RWPE1 (cell line): ENCODE results near the gene OLFML3.
A peak's percentile ranks its signal among the peaks of the same experiment; 100 is the strongest.
"Not testable (repeated sequence)": the region's sequence is repeated elsewhere in the genome, so short reads cannot be mapped to it uniquely, and the experiment has no call there.

Experiments used
- CTCF ChIA-PET: fragments of 350-600 bp; sonication (Branson Sonifier 250); formaldehyde crosslinking; extraction: SDS; loops from one replicate; lab custom pipeline; 2021; lab: Yijun Ruan, JAX
- POLR2A ChIA-PET: fragments of 400-600 bp; formaldehyde crosslinking; extraction: SDS; loops from one replicate; lab custom pipeline; 2020; ENCODE audit warnings: antibody characterized with exemption; ENCODE audit not compliant: low non-redundant PET; lab: Yijun Ruan, JAX
- DNase-seq: peaks from one replicate; pipeline ENCODE4 v3.0.0; 2012; ENCODE audit warnings: low spot score
- H3K27ac ChIP-seq: fragments of 450-650 bp; 2 replicates; pipeline ENCODE4 v1.5.1; 2017
- CTCF ChIP-seq: fragments of 450-650 bp; conservative IDR thresholded peaks from 2 replicates; pipeline ENCODE4 v1.5.1; 2017; ENCODE audit warnings: low read depth, mild to moderate bottlenecking

OLFML3 gene

DNA sequence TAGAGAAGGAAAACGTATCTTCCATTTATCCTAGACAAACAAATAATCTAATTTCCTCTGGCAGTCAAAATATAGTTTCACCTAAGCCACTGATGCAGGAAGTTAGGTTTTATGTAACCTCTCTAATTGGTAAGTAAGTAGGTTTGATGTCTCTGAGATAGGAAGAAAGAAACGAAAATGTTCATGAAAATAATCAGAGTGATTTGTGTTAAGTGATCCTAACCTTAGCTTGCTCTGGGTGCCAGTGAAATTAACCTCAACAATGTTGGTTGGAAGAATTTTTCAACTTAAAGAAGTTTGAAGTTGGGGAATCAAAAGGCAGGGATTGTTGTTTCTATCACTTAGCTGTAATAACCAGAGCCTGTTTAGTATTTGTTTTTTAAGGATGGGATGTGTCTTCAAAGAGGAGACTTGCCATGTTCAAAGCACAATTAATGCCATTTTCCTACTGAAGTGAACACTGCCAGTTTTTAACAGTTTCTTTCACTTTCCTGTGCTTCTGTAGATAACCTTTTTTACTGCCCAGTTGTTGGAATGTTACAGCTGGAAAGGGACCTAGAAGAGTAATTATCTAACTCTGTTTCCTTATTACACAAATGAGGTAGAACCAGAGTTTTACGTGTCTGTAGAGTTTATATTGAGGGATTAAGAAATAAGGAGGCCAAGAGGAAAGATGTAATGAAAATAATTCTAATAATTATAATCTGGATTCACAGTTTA lies 31.7 kb upstream of the OLFML3 start:
- ChIA-PET CTCF (interaction anchor here (0.5 kb wide), 1 partner anchor 1135 kb away, joined by 7 read pairs; no protein-coding TSS in a partner anchor), POLR2A (no interaction called here)
- no peak for TF ChIP-seq CTCF
- DNase-seq = no peak
- H3K27ac ChIP-seq = no peak overlapping the region

DNA sequence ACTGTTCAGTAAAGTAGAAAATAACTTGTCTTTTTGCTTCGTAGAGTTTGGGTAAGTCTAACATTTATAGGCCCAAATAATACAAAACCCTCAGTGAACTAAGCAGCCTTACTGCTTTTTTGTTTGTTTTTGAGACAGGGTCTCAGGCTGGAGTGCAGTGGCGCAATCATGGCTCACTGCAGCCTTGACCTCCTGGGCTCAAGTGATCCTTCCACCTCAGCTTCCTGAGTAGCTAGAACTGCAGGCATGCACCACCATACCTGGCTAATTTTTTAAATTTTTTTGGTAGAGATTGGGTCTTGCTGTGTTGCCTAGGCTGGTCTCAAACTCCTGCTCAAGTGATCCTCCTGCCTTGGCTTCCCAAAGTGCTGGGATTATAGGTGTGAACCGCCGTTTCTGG lies 31.1 kb upstream of the OLFML3 start:
- H3K27ac ChIP-seq, POLR2A ChIA-PET: not testable (repeated sequence)
- CTCF ChIA-PET = interaction anchor here (1.4 kb wide), 1 partner anchor 113 kb away, joined by 4 read pairs; no protein-coding TSS in a partner anchor

GRCh38 chr1:113949007-113949406 lies 30.3 kb upstream of the OLFML3 start:
- 0 out of 2 replicates have a peak, but pooled peaks have one; percentile 10 for TF ChIP-seq CTCF
- H3K27ac ChIP-seq = no peak overlapping the region
- CTCF ChIA-PET = interaction anchor here (1.4 kb wide), 1 partner anchor 114 kb away, joined by 4 read pairs; no protein-coding TSS in a partner anchor
- peak; percentile 44 for DNase-seq
- POLR2A ChIA-PET = no interaction called here

More for the DNA sequence above, 31.1 kb upstream of the OLFML3 start:
- DNase-seq = not testable (repeated sequence)

DNA sequence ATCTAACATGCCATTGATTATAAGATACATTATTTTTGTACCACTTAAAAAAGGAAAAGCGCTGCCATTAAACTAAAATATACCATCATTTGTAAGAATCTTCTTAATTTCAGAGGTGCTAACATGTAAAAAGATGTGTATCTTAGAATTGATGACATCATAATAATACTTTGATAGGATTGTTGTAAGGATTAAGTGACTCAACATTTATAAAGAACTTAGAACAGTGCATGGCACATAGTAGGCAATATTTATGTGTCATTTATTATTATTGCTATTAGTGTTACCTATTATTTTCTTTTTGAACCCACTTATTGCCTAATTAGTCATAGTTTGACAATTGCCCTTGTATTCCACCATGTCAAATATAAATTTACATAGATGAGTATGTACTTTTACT lies 28.4 kb upstream of the OLFML3 start:
- no peak for TF ChIP-seq CTCF
- CTCF ChIA-PET = no interaction called here

GRCh38 chr1:113951719-113952118 lies 27.6 kb upstream of the OLFML3 start:
- CTCF ChIA-PET = interaction anchor here (0.6 kb wide), 1 partner anchor 502 kb away, joined by 5 read pairs; no protein-coding TSS in a partner anchor
- POLR2A ChIA-PET = no interaction called here
- DNase-seq = no peak
- TF ChIP-seq CTCF = no peak
- H3K27ac ChIP-seq = no peak overlapping the region

More for the DNA sequence above, 28.4 kb upstream of the OLFML3 start:
- no peak for DNase-seq
- no peak overlapping the region for H3K27ac ChIP-seq
- POLR2A ChIA-PET = no interaction called here

DNA sequence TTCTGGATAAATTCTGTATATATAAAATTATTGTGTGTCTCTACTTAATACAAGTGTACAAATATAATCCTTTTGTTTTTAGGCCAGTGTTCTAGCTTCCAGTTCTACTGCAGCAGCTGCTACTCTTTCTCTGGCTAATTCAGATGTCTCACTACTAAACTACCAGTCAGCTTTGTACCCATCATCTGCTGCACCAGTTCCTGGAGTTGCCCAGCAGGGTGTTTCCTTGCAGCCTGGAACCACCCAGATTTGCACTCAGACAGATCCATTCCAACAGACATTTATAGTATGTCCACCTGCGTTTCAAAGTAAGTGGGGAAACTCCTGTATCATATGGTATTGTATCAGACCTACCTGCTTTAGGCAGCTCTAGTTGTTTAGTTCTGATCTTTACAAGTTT lies 21.3 kb upstream of the OLFML3 start:
- DNase-seq = no peak
- POLR2A ChIA-PET = no interaction called here
- H3K27ac ChIP-seq = no peak overlapping the region
- CTCF ChIA-PET = interaction anchor here (1.3 kb wide), 1 partner anchor 389 kb away, joined by 4 read pairs; no protein-coding TSS in a partner anchor
- no peak for TF ChIP-seq CTCF

DNA sequence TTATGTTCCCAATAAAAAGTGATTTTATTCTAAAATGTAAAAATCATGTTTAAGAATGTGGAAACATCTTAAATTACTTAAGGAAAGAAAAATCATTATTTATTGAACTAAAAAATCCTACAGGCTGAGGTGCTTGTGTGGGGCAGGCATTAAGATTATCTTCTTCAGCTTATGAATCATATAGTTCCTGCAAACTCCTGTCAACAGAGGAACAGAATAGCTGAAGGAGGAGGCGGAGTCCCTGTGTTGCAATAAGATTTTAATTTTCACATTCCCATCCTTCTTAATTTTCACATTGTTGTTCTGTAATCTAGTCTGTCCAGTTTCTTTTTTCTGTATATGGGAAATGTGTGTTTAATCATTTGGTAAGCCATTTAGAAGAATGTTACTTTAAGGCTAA lies 20.6 kb upstream of the OLFML3 start:
- ChIA-PET CTCF (no interaction called here), POLR2A (no interaction called here)
- no peak for TF ChIP-seq CTCF
- no peak overlapping the region for H3K27ac ChIP-seq
- DNase-seq = no peak
